ENCODE results near the gene AGPAT1. TPM values are rescaled to one million over a fixed set of nuclear protein-coding genes. Genes with fewer than 3 reads are reported as not detected.

The AGPAT1 gene
- total and polyA plus RNA-seq, 8 donors, result 7.3 to 52.6 (median 34.9) TPM

GRCh38 chr6:32152769-32153563 is 22.9 kb downstream of the AGPAT1 start:
- DNase-seq, result peak; percentile 28 to 82

GRCh38 chr6:32151863-32152768 is 23.8 kb downstream of the AGPAT1 start, which contains the start of gene PRRT1:
PRRT1 (minus strand) TSS chr6:32151939; CDS start chr6:32151827, 112 bp downstream.
- H3K27me3 ChIP-seq, result peaks cover 0 to 34% (median 0%) of the 10 kb centered on the region in 3 donors
- intact Hi-C loops (cut with DNase I; ENCODE audit: low total_unique reads), result loop anchor here (5.0 kb wide), 1 partner anchor 35 kb away; no protein-coding TSS in a partner anchor
- H3K27ac ChIP-seq, result peak within 1 kb of the TSS in 4 of 5 donors; percentile 88 to 94 (median 94)
- peaks cover 8 to 29% (median 20%) of the 10 kb centered on the region in 4 donors for H3K36me3 ChIP-seq
- 31 to 65% (median 47%) methylated on average over 10 to 19 of the region's 24 CpGs for WGBS, 5 donors
- H3K9me3 ChIP-seq, result no peaks in the 10 kb centered on the region
- H3K4me1 ChIP-seq, result peaks cover 37 to 76% (median 66%) of the 10 kb centered on the region in 4 donors
- DNase-seq, result peak in 1 of 2 donors; percentile 59
- peak within 1 kb of the TSS; percentile 59 to 87 (median 78) for H3K4me3 ChIP-seq
- TF ChIP-seq EP300 (IDR thresholded peaks at IDR 0.05), result no peak
- TF ChIP-seq POLR2A (IDR thresholded peaks at IDR 0.05), result no peak
- no peak for TF ChIP-seq CTCF (IDR thresholded peaks at IDR 0.05)
- TF ChIP-seq POLR2AphosphoS5 (IDR thresholded peaks at IDR 0.05), result no peak

More at GRCh38 chr6:32152769-32153563, 22.9 kb downstream of the AGPAT1 start:
- Histone ChIP-seq H3K27me3 (peaks cover 0 to 34% (median 0%) of the 10 kb centered on the region in 3 donors), H3K27ac (peak overlapping the region; percentile 88 to 94 (median 93)), H3K36me3 (peaks cover 8 to 38% (median 28%) of the 10 kb centered on the region in 4 donors), H3K4me1 (peaks cover 37 to 76% (median 63%) of the 10 kb centered on the region in 4 donors), H3K4me3 (peak overlapping the region; percentile 59 to 87 (median 78)), H3K9me3 (no peaks in the 10 kb centered on the region)
- TF ChIP-seq POLR2AphosphoS5 (IDR thresholded peaks at IDR 0.05) (no peak), CTCF (IDR thresholded peaks at IDR 0.05) (no peak), EP300 (IDR thresholded peaks at IDR 0.05) (no peak), POLR2A (IDR thresholded peaks at IDR 0.05) (no peak)
- intact Hi-C loops (cut with DNase I; ENCODE audit: low total_unique reads), result loop anchor here (5.0 kb wide), 1 partner anchor 36 kb away; no protein-coding TSS in a partner anchor
- WGBS, 5 donors, result 19 to 25% (median 21%) methylated on average over 35 of the region's 35 CpGs

- WGBS, 5 donors, result 43 to 69% (median 61%) methylated on average over 6 to 8 of the region's 8 CpGs
- peaks cover 37 to 71% (median 63%) of the 10 kb centered on the region in 4 donors for H3K4me1 ChIP-seq
- DNase-seq, result peak in 1 of 2 donors; percentile 38
- H3K4me3 ChIP-seq, result peak overlapping the region; percentile 59 to 87 (median 78)
- H3K27ac ChIP-seq, result peak overlapping the region in 4 of 5 donors; percentile 88 to 94 (median 94)
- no peak for TF ChIP-seq CTCF (IDR thresholded peaks at IDR 0.05)
- no peak for TF ChIP-seq POLR2AphosphoS5 (IDR thresholded peaks at IDR 0.05)
- no peak for TF ChIP-seq POLR2A (IDR thresholded peaks at IDR 0.05)
- no peak for TF ChIP-seq EP300 (IDR thresholded peaks at IDR 0.05)
- intact Hi-C loops (cut with DNase I; ENCODE audit: low total_unique reads), result loop anchor here (5.0 kb wide), 1 partner anchor 34 kb away; no protein-coding TSS in a partner anchor
- peaks cover 0 to 34% (median 0%) of the 10 kb centered on the region in 3 donors for H3K27me3 ChIP-seq
- H3K9me3 ChIP-seq, result no peaks in the 10 kb centered on the region
- H3K36me3 ChIP-seq, result peaks cover 3 to 21% (median 13%) of the 10 kb centered on the region in 4 donors
Measured at GRCh38 chr6:32151181-32151862, 24.6 kb downstream of the AGPAT1 start.

Data from stomach (tissue), 9 donors.